CD14-positive monocyte (primary cell): ENCODE results near the gene CCDC3. TPM values are rescaled to one million over a fixed set of nuclear protein-coding genes. Genes with fewer than 3 reads are reported as not detected.

Experiments
- DNase-seq, 3 donors: peaks; one replicate each; pipeline ENCODE4 v3.0.0-alpha.2; 2011 to 2022
- H2AFZ ChIP-seq: 2 replicates; pipeline ENCODE4 v1.6.0; 2012; ENCODE audit warnings: mild to moderate bottlenecking, low read depth, low read length, inconsistent platforms; ENCODE audit not compliant: insufficient read depth, poor library complexity, severe bottlenecking
- H3K27ac ChIP-seq, 2 donors: 1 replicate in 1 of 2; 2 replicates in 1 of 2; pipeline ENCODE4 v1.5.1; 2012 to 2013; ENCODE audit warnings: low read length in 2 of 2, control low read depth in 1 of 2, inconsistent platforms in 1 of 2, low read depth in 1 of 2, mild to moderate bottlenecking in 1 of 2
- H3K27me3 ChIP-seq, 2 donors: one replicate each; pipeline versions ENCODE4 v1.6.0 to v1.6.1; 2011 to 2013; ENCODE audit warnings: low read length in 2 of 2; ENCODE audit not compliant: control insufficient read depth in 2 of 2, insufficient read depth in 2 of 2
- H3K36me3 ChIP-seq, 2 donors: replicated peaks in 1 of 2; 1 replicate in 1 of 2; 2 replicates in 1 of 2; pipeline versions ENCODE4 v1.5.1 to v1.6.1; 2012 to 2013; ENCODE audit warnings: low read length in 2 of 2, control low read depth in 1 of 2, inconsistent platforms in 1 of 2, mild to moderate bottlenecking in 1 of 2; ENCODE audit not compliant: insufficient read depth in 2 of 2, control insufficient read depth in 1 of 2
- H3K4me1 ChIP-seq, 2 donors: 1 replicate in 1 of 2; 2 replicates in 1 of 2; pipeline versions ENCODE4 v1.5.1 to v1.6.1; 2012 to 2013; ENCODE audit warnings: low read length in 2 of 2, control low read depth in 1 of 2, inconsistent platforms in 1 of 2, mild to moderate bottlenecking in 1 of 2, moderate library complexity in 1 of 2; ENCODE audit not compliant: insufficient read depth in 2 of 2, control insufficient read depth in 1 of 2
- H3K4me2 ChIP-seq: replicated peaks from 2 replicates; pipeline ENCODE3; 2012; ENCODE audit warnings: low read length, moderate library complexity, mild to moderate bottlenecking; ENCODE audit not compliant: poor library complexity, severe bottlenecking; ENCODE audit errors: extremely low read depth
- H3K4me3 ChIP-seq, 3 experiments: fragments of 200-600 bp in 1 of 3; sonication (generic) in 1 of 3; replicated peaks in 1 of 3; 1 replicate in 2 of 3; 2 replicates in 1 of 3; pipeline ENCODE4 v1.5.1; 2011 to 2013; ENCODE audit warnings: low read length in 3 of 3, mild to moderate bottlenecking in 3 of 3, control low read depth in 2 of 3, low read depth in 2 of 3, inconsistent platforms in 1 of 3, moderate library complexity in 1 of 3
- H3K79me2 ChIP-seq: 2 replicates; pipeline ENCODE4 v1.6.0; 2012; ENCODE audit warnings: mild to moderate bottlenecking, control low read depth, inconsistent platforms, low read length, moderate library complexity; ENCODE audit not compliant: insufficient read depth
- H3K9ac ChIP-seq: 2 replicates; pipeline ENCODE4 v1.6.0; 2017; ENCODE audit warnings: low read length, mild to moderate bottlenecking; ENCODE audit not compliant: insufficient read depth, poor library complexity, severe bottlenecking
- H3K9me3 ChIP-seq, 2 donors: replicated peaks in 1 of 2; 1 replicate in 1 of 2; 2 replicates in 1 of 2; pipeline versions ENCODE4 v1.5.1 to v1.6.1; 2012 to 2013; ENCODE audit warnings: low read length in 2 of 2, control low read depth in 1 of 2; ENCODE audit not compliant: control insufficient read depth in 1 of 2, insufficient read depth in 1 of 2
- H4K20me1 ChIP-seq: 2 replicates; pipeline ENCODE4 v1.6.0; 2012; ENCODE audit warnings: mild to moderate bottlenecking, low read length, control low read depth, moderate library complexity; ENCODE audit not compliant: insufficient read depth
- H3K27ac Mint-ChIP-seq, 7 donors: one replicate each; pipeline ENCODE4 v1.8.0; 2020; ENCODE audit warnings: mild to moderate bottlenecking in 7 of 7, mixed read lengths in 7 of 7, moderate library complexity in 6 of 7, inconsistent platforms in 2 of 7
- H3K27me3 Mint-ChIP-seq, 3 donors: one replicate each; pipeline ENCODE4 v1.8.0; 2021 to 2022; ENCODE audit warnings: low read depth in 3 of 3, mild to moderate bottlenecking in 3 of 3, mixed read lengths in 3 of 3, moderate library complexity in 3 of 3, inconsistent platforms in 1 of 3
- H3K36me3 Mint-ChIP-seq, 2 donors: one replicate each; pipeline ENCODE4 v1.8.0; 2020; ENCODE audit warnings: mixed read lengths in 2 of 2, inconsistent platforms in 1 of 2, mild to moderate bottlenecking in 1 of 2
- H3K4me1 Mint-ChIP-seq: one replicate; pipeline ENCODE4 v1.8.0; 2020; ENCODE audit warnings: mild to moderate bottlenecking, mixed read lengths
- H3K4me3 Mint-ChIP-seq, 2 donors: one replicate each; pipeline ENCODE4 v1.8.0; 2020; ENCODE audit warnings: mild to moderate bottlenecking in 2 of 2, mixed read lengths in 2 of 2, moderate library complexity in 1 of 2
- H3K9me3 Mint-ChIP-seq, 7 donors: one replicate each; pipeline ENCODE4 v1.8.0; 2020 to 2022; ENCODE audit warnings: mixed read lengths in 7 of 7, mild to moderate bottlenecking in 6 of 7, moderate library complexity in 6 of 7, inconsistent platforms in 2 of 7
- CTCF ChIP-seq: fragments of 200-600 bp; IDR thresholded peaks from one replicate; pipeline ENCODE4 v1.8.0; 2022; ENCODE audit warnings: antibody characterized with exemption, mild to moderate bottlenecking
- whole genome bisulfite sequencing: methylation state at CpG from one replicate; pipeline ENCODE4 v1.1.5; 2013; ENCODE audit warnings: missing lambda C conversion rate; ENCODE audit not compliant: insufficient coverage; 5-methylcytosine and 5-hydroxymethylcytosine counted together
- intact Hi-C, 2 donors: fragments of 100-400 bp; cut with micrococcal nuclease; formaldehyde crosslinking; loops; one replicate each; pipeline versions ENCODE4 v1.15.0 to v1.15.1; 2023
- polyA plus RNA-seq, 3 donors: library from polyadenylated mRNA; depleted of rRNA in 1 of 3; unstranded in 2 of 3; stranded (reverse) in 1 of 3; fragments of 300-500 nt in 2 of 3; fragments of >200 nt in 1 of 3; fragmentation: Illumina TruSeq in 2 of 3; gene quantifications; 1 replicate in 2 of 3; 2 replicates in 1 of 3; pipeline ENCODE4 v1.2.3, GENCODE V29; 2012 to 2021

Gene CCDC3
- polyA plus RNA-seq, 3 donors: not detected

- H3K4me3 Mint-ChIP-seq: no peak overlapping the region
- H3K9me3 ChIP-seq: no peaks in the 10 kb centered on the region
- H3K9me3 Mint-ChIP-seq: peaks cover 0 to 13% (median 4%) of the 10 kb centered on the region in 7 donors
- no peaks in the 10 kb centered on the region for H4K20me1 ChIP-seq
- peaks cover 0 to 13% of the 10 kb centered on the region in 2 donors for H3K27me3 ChIP-seq
- no peak for TF ChIP-seq CTCF
- H3K27ac Mint-ChIP-seq: no peak overlapping the region
- no peak overlapping the region for H3K4me2 ChIP-seq
- H3K9ac ChIP-seq: no peak overlapping the region
- no peak overlapping the region for H3K27ac ChIP-seq
- no peaks in the 10 kb centered on the region for H3K36me3 ChIP-seq
- H3K4me3 ChIP-seq: no peak overlapping the region
- H3K36me3 Mint-ChIP-seq: no peaks in the 10 kb centered on the region
- intact Hi-C loops: no loop called here
- H3K4me1 Mint-ChIP-seq: peaks cover 5% of the 10 kb centered on the region
- no peak overlapping the region for H2AFZ ChIP-seq
- H3K4me1 ChIP-seq: no peaks in the 10 kb centered on the region
- no peaks in the 10 kb centered on the region for H3K79me2 ChIP-seq
- no peak for DNase-seq
- WGBS: 73% methylated on average over 4 of the region's 11 CpGs
- H3K27me3 Mint-ChIP-seq: peaks cover 12 to 19% (median 17%) of the 10 kb centered on the region in 3 donors
Observed at GRCh38 chr10:12848439-12849173, 152.9 kb downstream of the CCDC3 start.

GRCh38 chr10:12847361-12847975 lies 154.0 kb downstream of the CCDC3 start:
- intact Hi-C loops: no loop called here
- DNase-seq: no peak
- Mint-ChIP-seq H3K4me3 (no peak overlapping the region), H3K9me3 (peaks cover 0 to 9% (median 0%) of the 10 kb centered on the region in 7 donors), H3K27ac (no peak overlapping the region), H3K27me3 (peaks cover 12 to 19% (median 17%) of the 10 kb centered on the region in 3 donors), H3K36me3 (no peaks in the 10 kb centered on the region), H3K4me1 (peaks cover 5% of the 10 kb centered on the region)
- TF ChIP-seq CTCF: no peak
- H3K9ac ChIP-seq: no peak overlapping the region
- no peaks in the 10 kb centered on the region for H3K79me2 ChIP-seq
- no peaks in the 10 kb centered on the region for H3K36me3 ChIP-seq
- 87% methylated on average over 14 of the region's 14 CpGs for WGBS
- H4K20me1 ChIP-seq: no peaks in the 10 kb centered on the region
- H3K27me3 ChIP-seq: peaks cover 0 to 13% of the 10 kb centered on the region in 2 donors
- no peak overlapping the region for H3K4me2 ChIP-seq
- no peaks in the 10 kb centered on the region for H3K9me3 ChIP-seq
- H3K4me3 ChIP-seq: no peak overlapping the region
- no peaks in the 10 kb centered on the region for H3K4me1 ChIP-seq
- no peak overlapping the region for H3K27ac ChIP-seq
- no peak overlapping the region for H2AFZ ChIP-seq
